ENCODE data around the gene ARFIP2. TPM values are rescaled to one million over a fixed set of nuclear protein-coding genes. Genes with fewer than 3 reads are reported as not detected.
A peak's percentile ranks its signal among the peaks of the same experiment; 100 is the strongest.
"Not testable (repeated sequence)": the region's sequence is repeated elsewhere in the genome, so short reads cannot be mapped to it uniquely, and the experiment has no call there.

The ARFIP2 gene, protein sequence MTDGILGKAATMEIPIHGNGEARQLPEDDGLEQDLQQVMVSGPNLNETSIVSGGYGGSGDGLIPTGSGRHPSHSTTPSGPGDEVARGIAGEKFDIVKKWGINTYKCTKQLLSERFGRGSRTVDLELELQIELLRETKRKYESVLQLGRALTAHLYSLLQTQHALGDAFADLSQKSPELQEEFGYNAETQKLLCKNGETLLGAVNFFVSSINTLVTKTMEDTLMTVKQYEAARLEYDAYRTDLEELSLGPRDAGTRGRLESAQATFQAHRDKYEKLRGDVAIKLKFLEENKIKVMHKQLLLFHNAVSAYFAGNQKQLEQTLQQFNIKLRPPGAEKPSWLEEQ
- total RNA-seq, result 25.3 TPM

DNA sequence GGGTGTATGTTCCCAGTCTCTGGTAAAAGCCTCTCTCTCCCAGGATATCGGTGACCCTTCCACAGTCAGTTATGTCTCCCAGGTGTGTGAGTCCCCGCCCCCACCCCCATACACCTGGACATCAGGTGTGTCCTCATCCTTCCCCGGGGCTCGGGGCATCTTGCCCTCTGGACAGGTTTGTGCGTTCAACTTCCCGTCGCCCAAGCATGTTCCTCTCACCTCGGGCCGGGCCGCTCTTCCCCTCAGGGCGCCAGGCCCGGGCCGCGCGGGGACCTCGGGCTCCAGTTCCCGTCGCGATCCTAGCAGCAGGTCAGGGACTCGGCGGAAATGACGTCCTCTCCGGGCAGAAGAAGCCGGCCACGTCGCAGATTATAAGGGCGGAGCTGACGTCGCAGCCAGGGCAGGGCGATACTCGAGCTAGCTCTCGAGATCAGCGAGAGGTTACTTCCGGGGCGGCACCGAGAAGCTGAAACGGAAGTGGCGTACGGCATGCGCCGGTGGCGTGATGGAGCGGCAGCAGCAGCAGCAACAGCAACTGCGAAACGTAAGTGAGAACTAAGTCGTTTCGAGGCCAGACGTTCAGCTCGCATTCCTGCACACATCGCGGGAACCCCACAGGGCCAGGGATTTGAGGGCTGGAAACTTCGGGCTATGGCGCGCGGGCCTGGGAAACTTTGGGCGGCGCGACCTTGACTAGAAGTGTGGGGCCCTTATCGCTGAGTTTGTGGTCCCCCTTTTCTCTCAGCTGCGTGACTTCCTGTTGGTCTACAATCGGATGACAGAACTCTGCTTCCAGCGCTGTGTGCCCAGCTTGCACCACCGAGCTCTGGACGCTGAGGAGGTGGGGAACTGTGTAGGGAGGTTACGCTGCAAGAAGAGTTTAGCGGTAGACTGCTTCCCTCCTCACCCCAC, at the start of gene ARFIP2, which contains the start of gene TIMM10B:
TSS of gene ARFIP2 (minus strand) at position 320 of the 912 bp plus-strand sequence. CDS start 910 bp downstream, outside the sequence.
TSS of gene TIMM10B (plus strand) at position 490 of the 912 bp plus-strand sequence. CDS start at position 506, 16 bp downstream.
- DNase-seq, result peak; percentile 98

DNA sequence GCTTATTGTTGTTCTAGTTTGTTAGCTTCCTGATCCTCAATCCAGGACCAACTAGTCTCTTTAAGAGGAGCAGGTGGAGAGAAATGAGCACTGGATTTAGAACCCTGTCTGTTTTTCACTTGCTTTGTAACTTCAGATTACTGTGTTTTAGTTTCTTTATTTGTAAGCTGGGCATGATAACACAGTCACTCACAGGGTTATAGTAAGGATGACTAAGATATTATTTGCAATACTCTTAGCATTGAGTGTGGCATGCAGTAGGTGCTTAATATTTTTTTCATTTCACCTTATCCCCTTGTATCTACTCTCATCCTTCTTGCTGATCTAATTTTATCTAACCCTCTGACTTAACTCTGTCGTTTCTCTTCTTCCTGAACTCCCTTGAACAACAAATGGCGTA, 49.7 kb upstream of the ARFIP2 start:
- DNase-seq, result no peak

DNA sequence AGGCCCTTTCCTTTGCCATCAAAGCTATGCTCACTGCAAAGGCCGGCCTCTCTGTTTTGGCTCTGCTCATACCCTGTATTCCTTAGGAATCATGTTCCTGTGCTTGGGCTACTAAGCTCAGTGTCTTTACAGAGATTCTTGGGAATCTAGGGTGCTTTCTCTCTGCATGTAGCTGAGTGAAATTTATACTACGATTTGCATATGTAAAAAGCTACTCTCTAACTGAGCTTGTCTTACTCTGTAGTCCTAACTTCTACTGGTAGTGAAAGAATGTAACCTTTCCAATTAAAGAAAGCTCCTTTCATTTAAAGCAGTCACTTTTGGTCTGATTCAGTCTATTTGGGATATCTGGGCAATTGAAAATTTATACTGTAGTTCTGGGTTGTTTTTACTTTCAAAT, 48.1 kb upstream of the ARFIP2 start:
- no peak for DNase-seq

DNA sequence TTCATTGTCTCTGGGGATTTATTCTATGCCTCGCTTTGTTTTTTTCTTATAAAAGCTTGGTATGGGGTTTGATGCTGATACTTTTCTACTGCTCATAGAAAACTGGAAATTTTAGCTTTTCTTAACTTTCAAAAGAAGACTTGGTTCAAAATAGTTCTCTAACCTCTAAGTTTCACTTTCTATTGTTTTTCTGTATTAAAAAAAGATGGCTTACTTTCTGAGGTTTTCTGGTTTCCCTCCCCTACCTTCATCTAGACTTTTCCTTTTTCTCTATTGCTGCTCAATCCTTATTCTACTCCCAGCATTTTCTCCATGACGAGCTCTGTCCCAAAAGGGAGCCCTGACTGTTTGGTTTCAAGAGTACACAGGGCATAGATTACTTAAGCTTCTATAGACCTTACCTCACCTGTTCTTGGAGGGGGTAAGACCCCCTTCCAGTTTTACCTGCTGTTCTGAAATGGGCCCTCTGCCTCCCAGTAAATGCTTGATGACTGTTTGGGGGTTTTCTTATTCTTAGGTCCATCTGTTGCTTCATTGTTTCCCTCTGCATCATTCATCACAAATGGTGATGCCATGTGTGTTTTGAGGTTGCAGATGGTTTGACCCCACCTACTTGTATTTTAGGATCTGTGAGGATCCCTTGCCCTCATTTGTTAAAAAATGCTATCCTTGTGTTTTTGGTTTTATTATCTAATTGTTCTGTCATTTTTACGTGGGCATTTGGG, 45.4 kb upstream of the ARFIP2 start:
- DNase-seq, result no peak

DNA sequence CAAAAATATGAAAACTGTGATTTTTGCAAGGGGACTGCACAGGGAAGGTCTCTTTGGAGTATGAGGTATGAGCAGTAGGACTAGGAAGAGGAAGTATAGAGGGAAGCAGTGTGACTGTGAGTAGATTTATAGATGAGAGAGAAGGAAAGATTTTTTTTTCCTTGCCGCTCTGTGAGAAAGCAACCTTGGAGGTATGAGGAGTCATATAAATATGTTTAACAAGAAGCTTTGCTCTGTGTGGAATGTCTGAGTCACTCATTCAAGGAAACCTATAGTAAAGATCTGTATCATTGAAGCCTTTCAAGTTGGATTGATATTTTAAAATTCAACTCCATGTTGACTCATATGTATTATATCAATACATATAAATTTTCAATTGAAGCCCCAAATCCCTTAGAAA, 42.1 kb upstream of the ARFIP2 start:
- no peak for DNase-seq

DNA sequence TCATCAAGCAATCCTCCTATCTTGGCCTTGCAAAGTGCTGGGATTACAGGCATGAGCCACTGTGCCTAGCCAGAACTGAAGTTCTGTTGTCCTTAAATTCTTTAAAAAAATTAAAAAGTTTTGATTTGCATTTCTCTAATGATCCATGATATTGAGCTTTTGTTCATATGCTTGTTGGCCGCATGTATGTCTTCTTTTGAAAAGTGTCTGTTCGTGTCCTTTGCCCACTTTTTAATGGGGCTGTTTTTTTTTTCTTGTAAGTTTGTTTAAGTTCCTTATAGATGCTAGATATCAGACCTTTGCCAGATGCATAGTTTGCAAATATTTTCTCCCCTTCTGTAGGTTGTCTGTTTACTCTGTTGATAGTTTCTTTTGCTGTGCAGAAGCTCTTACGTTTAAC, 40.8 kb upstream of the ARFIP2 start:
- DNase-seq, result not testable (repeated sequence)

DNA sequence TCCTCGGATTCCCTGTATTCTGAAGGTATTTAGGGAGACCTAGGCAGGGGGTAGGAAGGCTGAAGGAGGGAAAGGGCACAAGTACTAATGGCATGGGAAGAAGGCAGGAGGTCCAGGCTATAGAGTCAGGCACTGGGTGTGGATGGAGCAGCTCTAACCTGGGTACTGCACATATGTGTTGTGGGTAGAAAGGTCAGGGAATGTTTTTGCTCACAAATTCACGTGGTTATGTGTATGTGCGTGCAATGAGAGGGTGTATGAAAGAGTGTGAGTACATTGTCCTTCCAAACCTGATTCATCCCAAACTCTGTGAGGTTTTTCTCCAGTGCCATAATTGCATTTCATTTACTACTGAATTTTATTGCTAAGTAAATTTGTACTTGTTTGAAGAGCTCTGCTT, 39.1 kb upstream of the ARFIP2 start:
- no peak for DNase-seq

DNA sequence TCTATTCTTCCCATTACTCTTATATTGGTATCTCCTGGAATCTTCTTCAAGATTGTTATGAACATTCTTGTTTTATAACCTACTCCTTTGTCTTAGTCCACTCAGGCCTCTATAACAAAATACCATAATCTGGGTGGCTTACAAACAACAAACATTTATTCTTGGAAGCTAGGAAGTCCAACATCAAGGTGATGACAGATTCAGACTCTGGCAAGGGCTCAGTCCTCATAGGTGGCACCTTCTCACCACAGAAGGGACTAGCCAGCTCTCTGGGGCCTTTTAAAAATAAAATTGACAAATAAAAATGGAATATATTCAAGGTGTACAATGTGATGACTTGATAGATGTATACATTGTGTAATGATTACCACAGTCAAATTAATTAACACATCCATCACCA, 35.7 kb upstream of the ARFIP2 start:
- DNase-seq, result no peak

DNA sequence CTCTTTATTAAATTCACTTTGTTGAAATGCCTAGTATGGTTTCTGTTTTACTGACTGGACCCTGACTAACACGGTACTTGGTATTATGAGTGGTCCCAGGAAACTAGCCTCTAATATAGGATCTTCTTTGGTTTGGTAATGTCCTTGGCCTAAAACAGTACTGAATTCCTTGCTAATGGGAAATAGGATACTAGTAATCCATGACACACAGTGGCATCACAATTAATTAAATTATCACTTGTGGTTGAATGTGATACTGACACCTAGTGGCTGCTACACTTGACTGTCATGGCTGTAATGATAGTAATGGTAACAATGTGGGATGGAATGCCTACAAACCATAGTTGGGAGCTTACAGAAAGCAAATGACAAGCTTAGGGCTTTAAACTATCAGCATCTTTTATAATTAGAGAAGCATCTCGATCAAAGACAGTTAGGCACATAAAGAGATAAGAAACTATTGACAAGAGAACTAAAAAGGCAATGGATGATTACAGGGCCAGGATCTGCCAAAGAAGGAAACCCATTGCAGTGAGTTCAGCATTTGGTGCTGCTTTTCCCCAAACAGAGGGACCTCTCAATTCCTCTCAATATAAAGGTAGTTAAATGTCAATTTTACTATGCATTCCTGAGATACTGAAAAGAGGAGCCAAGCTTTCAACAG, 24.6 kb upstream of the ARFIP2 start:
- DNase-seq, result peak; percentile 1

DNA sequence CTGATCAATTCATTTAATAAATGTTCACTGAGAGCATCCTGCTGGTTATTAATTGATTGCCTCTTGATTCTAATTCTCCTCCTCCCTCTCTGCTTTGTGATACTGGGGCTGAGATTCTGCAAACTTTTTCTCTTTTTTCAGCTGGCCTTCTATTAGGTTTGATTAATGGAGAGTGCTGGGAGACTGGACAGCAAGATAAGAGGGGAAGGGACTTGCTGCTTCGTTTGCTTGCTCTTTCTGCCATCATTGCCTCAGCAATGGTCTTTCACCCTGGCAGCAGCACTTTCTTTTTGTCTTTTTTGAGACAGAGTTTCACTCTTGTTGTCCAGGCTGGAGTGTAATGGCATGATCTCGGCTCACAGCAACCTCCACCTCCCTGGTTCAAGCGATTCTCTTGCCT, 23.0 kb upstream of the ARFIP2 start:
- no peak for DNase-seq

DNA sequence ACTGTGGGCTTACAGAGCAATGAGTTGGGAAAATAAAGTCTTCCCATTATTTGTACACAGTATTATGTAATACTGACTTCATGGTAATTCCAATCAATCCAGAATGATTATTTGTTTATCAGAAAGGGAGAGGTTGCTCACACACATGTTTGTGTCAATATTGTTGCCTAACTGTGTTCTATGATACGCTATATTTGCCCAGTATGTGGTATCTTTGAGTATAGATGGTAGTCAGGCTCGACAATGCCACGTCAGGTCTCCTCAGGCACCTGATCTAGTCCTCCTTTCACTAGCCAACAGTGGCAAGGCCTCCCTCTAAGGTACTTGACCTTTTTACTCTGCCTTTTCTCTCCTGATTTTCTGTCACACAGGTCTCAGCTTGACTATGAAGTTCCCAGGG, 21.3 kb upstream of the ARFIP2 start:
- DNase-seq, result no peak

DNA sequence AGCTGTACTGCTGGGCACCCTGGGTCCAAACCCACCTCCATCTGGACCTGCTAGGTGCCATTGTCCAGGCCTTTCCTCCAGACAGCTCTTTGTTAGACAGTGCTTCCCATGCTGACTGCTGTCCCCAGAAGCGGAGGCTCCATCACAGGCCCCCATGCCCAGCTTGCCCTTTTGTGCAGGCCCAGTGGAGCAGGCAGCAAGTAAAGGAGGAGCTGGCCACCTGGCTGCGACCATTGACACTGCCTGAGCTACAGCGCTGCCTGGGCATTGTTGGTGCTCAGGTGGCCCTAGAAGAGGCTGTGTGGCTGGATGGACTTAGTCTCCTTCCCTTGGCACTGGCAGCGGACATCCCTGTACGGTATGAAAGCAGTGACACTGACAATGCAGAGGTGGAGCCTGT, 17.4 kb upstream of the ARFIP2 start:
- DNase-seq, result no peak

DNA sequence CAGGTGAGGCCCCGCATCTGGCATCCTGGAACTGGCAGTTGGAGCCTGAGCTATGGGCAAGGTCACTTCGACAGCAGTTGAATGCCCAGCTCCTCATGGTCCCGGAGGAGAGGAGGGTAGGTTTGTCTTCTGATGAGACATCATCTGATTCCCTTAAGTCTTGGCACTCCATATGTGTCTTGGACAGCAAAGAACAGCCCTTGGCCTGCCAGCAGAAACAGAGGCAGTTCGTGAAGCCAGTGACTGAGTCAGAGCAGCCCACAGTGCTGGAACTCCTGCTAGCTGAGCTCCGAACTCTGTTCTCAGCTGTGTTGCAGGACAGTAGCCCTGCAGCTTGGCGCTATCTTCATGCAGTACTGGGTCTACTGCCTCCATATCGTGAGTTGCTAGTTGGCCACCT, 17.0 kb upstream of the ARFIP2 start:
- DNase-seq, result peak; percentile 70

DNA sequence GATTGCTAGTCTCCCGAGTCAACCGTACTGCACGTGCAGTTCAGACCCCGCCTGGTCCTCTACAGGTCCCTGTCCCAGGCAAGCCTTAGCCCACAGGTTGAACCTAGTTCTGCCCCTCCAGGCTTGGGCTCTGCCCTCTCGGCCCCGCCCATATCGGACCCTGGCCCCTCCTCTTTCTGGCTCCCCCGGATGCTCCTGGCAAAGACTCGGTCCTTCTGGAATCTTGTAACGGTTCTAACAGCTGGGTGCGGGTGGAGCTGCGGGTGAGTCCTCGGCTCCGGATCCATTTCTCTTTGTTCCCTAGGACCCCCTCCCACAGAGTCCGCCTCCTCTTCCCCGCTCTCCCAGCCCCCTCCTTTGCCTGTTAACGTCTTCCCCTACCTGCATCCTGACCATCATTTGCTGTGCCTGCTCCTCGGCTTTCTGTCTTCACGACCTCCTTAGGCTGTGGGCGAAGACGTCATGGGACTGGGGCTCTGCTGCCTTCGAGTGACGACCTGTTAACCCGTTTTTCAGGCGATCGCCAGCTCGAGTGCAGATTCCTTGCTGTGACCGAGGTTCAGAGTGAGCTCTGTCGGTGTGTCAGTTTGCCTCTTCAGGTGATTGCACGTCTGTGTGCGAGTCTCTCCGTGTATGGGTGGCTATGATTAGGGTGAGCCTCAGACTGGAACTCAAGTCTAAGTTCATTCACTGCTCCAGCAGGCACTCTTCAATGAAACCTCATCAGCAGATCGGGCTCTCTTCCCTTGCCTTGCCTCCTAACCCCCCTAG, 16.1 kb upstream of the ARFIP2 start, which contains the start of gene DNHD1:
TSS of gene DNHD1 (plus strand) at position 212 of the 771 bp plus-strand sequence. CDS start 936 bp downstream, outside the sequence.
- no peak for DNase-seq

DNA sequence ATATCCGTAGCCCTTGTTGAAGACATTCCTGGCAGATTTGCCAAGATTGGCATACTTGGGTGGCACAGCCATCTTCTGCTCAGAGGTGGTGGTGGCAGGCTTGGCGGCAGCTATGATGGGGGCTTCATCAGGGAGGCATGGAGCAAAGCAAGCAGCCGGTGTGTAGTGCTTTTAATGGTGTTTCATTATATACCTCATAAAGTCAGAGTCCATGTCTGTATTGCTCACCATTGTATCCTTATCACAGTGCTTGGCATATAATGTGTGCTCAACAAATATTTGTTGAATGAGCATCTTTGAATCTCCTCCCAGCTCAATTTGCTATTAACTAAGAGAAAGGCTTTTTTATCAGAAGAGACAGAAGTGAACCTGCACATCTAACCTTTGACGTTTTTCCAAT, 8.2 kb upstream of the ARFIP2 start:
- DNase-seq, result no peak

DNA sequence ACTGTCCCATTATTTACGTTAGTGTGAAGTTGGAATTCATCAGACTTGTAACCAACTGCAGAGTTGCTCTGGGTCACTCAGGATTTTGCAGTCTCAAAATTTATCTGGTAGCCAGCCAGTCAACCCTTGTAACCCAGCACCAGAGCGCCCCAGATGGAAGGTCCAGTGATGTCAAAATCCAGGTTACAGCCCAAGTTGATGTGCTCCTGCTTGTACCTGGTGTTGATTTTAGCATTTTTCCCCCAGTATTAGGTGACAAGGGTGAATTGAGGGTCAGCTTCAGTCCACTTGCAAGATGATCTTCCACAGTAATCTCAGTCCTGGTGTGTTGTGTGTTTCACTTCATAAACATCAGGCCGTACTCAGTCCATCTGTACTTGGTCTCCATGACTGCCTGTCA, 7.7 kb upstream of the ARFIP2 start:
- no peak for DNase-seq

DNA sequence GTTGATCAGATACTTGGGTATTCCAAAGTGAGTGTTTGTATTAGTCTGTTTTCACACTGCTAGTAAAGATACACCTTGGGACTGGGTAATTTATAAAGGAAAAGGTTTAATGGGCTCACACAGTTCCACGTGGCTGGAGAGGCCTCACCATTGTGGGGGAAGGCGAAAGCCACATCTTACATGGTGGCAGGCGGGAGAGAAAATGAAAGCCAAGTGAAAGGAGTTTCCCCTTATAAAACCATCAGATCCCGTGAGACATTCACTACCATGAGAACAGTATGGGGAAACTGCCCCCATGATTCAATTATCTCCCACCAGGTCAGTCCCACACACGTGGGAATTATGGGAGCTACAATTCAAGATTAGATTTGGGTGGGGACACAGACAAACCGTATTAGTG, 7.2 kb upstream of the ARFIP2 start:
- no peak for DNase-seq

DNA sequence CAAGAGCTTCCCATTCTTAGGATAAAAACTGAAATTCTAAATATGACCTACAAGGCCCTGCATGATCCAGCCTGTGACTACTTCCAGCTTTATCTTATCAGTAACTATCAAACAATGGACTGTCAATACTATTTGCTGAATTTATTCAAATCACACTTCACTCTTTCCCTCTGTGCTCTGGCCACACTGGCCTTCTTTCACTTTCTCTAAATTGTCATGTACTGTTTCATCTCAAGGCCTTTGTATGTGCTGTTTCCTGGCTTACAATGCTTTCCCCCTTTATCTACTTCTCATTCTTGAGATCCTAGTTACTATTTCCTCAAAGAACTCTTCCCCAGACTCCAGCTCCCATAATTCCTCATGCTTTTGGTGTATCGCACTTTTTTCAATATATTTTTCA, 5.8 kb upstream of the ARFIP2 start:
- DNase-seq, result no peak

DNA sequence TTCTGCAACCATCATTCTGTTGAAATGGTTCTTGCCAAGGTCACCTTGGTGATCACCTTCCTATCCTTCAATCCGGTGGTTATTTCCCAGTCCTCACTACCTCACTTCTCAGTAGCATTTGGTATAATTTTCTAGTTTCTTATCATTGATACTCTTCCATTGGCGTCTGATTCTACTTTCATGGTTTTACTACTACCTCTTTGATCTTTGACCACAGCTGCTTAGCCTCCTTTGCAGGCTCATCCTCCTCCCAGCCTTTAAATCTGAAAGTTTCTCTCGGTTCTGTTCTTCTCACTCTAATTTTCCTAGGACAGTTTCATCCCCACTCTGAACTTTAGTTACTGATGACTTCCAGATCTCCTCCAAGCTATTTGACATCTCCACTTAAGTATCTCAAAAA, 5.1 kb upstream of the ARFIP2 start:
- no peak for DNase-seq

DNA sequence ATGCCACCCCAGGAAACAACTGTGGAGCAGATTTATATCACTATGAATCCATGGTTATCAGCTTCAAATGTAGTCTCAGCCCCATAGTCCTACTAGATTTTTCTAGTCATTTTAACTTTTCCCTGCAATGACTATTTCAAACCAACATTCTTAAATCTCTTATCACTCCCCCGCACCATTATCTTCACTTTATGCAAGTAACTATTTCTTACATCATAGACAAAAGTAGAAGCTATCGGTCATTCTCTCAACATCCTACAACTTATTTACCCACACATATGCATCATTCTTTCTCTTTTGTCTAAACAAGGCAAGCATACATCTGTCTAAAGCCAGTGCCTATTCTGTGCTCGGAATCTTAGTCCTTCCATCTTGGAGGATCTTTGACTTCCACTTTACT, 4.5 kb upstream of the ARFIP2 start:
- DNase-seq, result no peak

DNA sequence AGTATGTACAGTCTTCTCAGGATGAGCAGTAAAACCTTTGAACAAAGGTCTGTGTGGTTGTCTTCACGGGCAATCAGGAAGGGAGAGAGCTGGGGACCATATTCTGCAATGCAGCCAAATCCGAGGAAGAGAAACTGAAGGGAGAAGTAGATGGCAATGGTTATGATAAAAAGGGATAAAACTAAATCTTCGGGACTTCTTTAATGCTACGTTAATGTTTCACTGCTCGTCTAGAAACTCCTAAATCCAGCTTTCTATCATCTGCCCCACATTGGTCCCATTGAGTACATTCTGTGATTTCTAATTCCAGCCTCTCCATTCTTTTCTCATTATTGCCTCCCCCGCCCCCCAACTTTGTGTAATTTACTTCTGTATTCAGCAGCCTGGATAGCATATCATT, 1.9 kb upstream of the ARFIP2 start:
- no peak for DNase-seq

Data from occipital lobe (tissue), 2 donors.